Fibroblast of skin of left biceps (primary cell): Measurements from ENCODE around the gene DHRS7.

Experiments
- DNase-seq, 2 experiments: peaks; one replicate each; pipeline ENCODE4 v3.0.0-alpha.2; 2013; ENCODE audit warnings: low read depth in 2 of 2

Gene DHRS7

DNA sequence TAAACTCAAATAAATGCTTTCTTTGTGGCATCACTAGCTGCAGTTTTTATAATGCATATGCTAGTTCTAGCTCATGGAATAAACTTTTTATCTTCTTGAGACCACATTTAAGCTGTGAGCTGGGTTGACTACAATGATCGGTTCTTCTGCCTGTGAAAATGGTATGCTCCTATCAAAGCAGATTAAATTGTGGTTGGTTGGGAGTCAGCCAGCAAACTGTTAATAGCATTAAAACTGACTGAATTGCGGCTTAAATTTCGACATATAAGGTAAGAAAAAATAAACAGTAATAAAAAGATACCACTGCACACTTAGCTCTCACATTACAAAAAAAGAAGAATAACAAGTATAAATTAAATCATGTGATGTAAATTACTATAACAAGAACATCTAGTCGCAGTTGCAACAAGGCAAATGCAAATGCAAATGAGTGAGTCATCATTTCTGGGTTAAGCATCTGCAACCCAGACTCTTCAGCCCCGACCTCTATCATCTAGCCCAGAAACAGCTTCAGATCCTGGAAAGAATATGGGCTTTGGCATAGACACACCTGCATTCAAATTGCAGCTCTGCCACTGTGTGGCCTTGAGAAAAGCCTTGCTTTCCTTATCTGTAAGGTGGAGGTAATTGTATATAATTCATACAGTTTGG lies 19.8 kb upstream of the DHRS7 start:
- no peak for DNase-seq

- DNase-seq = peak in 1 of 2 experiments; percentile 24
Observed at GRCh38 chr14:60184146-60184904, 19.1 kb upstream of the DHRS7 start.

GRCh38 chr14:60183741-60184140 lies 18.5 kb upstream of the DHRS7 start:
- no peak for DNase-seq

DNA sequence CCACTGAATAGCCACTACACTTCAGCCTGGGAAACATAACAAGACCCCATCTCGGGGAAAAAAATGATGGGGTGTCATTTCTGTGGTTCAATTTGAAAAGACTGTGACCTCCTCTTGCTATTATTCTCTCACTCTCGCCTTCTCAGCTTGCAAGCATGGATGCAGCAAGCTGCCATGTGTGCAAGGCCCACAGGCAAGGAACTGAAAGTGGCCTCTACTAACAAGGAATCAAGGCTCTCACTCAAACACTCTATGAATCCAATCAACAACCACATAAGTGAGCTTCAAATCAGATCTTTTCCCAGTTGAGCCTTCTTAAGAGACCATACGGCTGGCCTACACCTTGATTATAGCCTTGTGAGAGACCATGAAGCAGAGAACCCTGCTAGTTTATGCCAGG lies 17.9 kb upstream of the DHRS7 start:
- DNase-seq = no peak

DNA sequence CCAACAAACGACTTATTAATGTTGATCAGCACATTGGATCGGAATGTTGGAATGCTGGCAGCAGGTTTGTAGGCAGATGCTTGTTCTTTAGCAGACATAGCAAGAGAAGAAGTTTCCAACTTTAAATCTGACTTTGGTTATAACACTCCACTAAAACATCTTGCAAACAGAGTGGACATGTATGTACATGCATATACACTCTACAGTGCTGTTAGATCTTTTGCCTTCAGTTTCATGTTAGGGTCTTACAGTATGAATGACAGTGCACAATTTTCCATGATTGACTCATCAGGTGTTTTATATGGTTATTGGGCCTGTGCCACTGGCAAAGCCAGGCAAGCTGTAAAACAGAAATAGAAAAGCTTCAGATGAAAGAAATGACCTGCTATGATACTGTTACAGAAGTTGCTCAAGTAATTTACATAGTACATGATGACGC lies 14.3 kb upstream of the DHRS7 start:
- no peak for DNase-seq

- no peak for DNase-seq
Observed at GRCh38 chr14:60178820-60179219, 13.6 kb upstream of the DHRS7 start.

GRCh38 chr14:60178164-60178563 lies 13.0 kb upstream of the DHRS7 start:
- no peak for DNase-seq

GRCh38 chr14:60175255-60175902 lies 10.2 kb upstream of the DHRS7 start:
- DNase-seq = no peak

DNA sequence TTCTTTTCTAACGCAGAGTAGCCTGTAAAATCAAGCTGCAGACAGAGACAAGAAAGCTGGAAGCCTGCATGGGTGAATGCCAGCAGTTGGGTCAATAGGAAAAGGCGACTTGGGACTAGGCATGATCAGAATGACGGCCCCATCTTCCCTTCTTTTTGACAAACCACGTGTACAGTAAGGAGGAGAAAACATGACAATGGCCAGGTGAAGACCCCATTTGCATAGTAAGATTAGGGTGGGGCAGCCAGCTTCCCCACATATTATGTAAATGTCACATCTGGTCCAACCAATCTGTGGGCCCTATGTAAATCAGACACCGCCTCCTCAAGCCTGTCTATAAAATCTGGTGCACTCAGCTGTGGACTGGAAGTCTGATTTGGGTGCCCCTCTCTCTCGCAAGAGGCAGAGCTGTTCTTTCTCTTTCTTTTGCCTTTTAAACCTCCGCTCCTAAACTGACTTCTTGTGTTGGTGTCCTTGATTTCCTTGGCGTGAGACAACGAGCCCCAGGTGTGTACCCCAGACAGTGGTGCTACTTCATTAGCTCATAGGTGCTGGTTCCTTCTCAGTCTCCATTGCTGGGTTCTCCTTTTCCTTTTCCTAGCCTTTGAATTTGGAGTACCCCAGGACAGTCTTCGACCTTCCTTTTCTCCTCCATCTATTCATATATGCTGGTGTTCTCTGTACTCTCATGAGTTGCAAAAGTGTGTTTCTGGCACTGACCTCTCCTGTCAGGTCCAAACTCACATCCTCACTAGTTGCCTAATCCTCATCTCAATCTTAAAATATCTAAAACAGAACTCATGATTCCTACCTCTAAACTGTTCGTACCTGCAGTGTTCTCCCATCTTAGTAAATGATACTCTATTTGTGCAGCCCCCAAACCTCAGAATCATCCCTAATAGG lies 9.4 kb upstream of the DHRS7 start:
- DNase-seq = no peak

GRCh38 chr14:60171690-60172089 lies 6.5 kb upstream of the DHRS7 start:
- no peak for DNase-seq

DNA sequence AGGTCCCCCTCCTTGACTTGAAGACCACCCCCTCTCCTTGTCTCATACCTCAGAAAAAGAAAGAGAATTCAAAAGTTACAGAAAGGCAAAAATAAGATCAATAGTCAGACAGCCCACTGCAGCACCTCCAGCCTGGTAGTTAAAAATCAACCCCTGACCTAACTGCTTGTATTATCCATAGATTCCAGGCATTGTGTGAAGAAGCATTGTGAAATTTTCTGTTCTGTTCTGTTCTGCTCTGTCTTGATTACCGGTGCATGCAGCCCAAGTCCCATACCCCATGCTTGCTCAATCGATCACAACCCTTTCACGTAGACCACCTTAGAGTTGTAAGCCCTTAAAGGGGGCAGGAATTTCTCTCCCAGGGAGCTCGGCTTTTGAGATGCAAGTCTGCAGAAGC lies 5.8 kb upstream of the DHRS7 start:
- DNase-seq = no peak

DNA sequence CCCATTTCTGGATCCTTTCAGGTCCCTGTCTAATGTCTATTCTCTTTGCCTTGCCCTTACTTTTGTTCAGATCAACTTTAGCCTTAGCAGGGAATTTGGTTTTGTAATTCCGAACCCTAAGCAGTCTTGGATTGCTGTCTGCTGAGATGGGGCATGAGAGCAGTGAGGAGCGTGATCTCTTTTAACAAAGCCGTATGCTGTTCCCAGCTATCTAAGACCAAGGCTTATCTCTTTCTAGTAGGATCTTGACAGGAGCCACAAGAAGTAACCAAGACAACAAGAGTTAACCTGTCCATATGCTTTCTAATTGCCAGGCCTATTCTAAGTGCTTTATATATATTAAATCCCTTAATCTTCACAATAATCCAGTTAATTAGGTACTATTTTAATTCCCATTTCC lies 4.5 kb upstream of the DHRS7 start:
- no peak for DNase-seq

- no peak for DNase-seq
Observed at GRCh38 chr14:60166142-60166541, 944 bp upstream of the DHRS7 start.

DNA sequence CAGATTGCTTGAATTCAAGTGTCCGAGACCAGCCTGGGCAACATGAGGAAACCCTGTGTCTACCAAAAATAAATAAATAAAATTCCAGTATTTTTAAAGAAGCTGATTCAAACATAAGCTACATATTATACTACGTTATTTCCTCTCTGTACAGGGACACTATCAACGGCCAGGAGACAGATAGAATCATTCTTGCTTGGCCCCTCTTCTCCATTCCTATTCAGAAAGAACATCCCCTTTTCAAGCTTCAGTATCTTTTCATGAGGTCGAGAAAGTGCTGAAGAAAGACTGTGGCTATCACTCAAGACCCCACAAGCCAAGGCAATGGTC lies 314 bp upstream of the DHRS7 start:
- DNase-seq = no peak

GRCh38 chr14:60164404-60164711 lies 840 bp downstream of the DHRS7 start:
- DNase-seq = no peak

DNA sequence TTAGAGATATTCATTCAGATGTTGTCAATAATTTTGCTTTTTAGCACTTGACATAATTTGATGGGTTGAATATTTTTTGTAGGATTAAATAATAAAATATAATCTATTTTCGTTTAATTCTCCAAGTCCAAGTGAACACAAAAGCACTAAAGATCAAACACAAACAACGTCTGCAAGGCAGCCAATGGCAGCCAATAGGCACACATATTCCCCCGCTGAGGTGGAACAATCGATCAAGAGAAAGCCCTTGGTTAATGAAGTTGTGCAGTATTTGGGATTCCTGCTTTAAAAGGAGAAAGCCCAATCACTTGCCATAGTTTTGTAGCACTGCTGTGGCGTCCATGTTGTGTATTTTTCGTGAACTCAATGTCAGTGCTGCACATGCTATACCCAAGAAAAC lies 1.5 kb downstream of the DHRS7 start:
- DNase-seq = no peak

DNA sequence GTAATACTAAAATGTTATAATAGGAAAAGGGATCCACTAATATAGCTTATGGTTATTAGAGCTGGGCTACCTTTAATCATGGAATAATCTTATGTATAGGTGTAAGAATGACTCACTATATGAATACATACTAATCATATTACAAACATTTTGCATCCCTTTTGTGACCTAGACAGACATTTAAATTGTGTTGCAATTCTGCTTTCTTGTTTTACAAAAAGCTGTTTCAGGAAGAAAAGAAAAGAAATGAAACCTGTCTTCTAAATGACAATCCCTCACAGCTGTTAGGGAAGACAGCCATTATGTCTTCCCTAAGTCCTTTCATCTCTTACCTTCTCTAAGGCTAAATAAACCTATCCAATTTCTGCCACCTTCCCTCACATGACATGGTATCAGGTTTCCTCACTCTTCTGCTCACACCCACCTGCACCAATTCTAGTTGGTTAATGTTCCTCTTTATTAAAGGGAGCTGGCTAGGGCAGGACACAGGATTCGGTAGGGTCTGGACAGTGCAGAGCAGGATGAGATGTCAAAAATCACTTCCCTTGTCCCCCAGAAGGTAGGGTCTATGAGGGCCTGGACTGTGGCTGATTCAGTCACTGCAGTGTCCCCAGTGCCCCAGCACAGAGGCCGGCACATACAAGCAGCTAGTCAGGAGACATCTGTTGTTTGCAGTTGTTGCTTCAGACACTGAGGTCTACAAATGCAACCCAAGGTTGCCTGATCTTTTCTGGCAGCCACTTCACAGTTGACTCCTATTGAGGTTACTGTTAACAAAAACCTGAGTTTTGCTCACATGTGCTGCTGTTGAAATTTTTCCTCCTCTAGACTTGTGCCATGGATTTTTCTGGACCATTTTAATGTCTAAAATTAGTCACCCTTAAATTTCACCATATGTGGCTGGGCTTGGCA lies 3.7 kb downstream of the DHRS7 start:
- no peak for DNase-seq

DNA sequence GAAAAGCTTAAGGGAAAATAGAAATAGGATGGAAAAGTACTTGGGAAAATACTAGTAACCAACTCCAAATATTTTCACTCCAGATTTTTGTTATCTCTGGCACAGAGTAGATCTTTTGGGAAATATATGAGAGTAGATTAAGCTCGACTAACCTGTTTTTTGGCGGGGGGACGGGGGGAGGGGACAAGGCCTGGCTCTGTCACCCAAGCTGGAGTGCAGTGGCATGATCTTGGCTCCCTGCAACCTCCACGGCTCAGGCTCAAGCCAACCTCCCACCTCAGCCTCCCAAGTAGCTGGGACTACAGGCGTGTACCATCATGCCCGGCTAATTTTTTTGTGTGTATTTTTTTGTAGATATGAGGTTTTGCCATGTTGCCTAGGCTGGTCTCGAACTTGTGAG lies 4.8 kb downstream of the DHRS7 start:
- no peak for DNase-seq

DNA sequence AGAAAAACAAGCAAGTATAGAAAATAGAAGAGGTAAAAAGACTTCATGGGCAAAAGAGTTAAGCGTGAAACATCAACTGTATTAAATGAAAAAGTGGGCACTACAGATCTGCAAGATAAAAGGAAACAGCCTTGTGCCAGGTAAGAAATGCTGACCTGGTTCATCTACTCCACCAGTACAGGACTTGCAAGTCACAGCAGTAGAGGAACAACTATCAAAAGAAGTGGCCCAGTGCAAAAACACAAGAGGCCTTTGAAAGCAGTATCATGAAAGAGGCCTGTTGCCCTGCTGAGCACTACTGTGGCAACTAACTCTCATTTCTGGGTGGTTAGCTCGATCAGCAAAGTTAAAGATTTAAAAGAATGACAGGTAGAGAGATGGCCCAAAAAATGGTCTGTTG lies 10.5 kb downstream of the DHRS7 start:
- no peak for DNase-seq

DNA sequence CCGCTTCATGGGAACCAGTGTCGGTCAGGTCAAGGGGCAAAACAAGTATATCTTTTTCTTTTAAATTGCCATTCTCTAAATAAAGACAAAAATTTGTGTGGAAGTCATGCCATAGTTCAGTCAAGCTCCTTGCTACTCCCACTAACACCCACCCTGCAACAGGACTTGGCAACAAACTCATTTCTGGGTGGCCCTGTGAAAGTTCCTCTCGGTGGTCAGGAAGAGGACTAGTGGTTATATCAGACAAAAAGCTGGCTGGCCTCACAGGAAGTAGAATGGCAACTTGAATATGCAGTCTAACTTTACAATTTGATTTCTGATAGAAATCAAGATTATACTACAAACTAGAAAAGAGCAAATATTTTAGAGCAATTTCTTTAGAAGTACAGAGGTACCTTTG lies 11.2 kb downstream of the DHRS7 start:
- DNase-seq = no peak

DNA sequence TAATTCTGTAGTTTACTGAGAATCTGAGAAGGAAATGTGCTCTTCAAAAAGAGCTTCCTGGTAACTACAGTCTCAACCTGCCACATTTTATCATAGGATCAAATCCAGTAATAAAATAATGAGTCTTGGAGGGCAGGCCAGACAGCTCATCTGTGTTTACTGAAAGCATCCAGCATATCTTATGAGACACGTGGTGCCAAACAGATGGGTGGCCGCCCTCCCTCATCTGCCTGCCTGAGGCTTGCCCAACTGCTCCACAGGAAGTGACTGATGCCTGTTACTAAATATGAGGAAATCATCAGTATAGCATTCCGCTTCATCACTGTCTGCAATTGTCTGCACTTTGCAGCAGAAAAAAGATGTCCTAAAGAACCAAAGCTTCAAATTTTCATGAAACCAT lies 13.5 kb downstream of the DHRS7 start:
- DNase-seq = peak; percentile 50 to 54
